ENCODE results near the gene RIN3.
A peak's percentile ranks its signal among the peaks of the same experiment; 100 is the strongest.

Gene RIN3

DNA sequence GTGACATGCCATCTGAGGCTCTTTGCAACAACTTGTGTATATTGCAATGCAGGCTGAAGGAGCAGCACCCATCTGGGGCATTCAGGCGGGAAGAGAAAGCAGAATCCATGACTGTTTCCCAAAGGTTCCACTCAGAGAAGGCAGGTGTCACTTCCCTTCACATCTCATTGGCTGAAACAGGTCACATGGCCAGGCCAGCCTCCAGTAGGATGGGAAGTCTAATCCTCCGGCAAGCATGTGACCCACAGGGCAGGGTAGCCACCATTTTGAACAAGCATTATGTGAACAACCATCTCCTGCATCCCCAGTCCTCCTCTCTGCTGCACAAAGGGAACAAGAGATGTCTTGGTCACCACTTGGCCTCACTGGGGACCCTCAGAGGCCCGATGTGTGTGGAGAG, 70.6 kb downstream of the RIN3 start:
- H3K4me3 ChIP-seq (ENCODE audit: low read depth, low read length): no peak overlapping the region
- TF ChIP-seq, protein P1, sequence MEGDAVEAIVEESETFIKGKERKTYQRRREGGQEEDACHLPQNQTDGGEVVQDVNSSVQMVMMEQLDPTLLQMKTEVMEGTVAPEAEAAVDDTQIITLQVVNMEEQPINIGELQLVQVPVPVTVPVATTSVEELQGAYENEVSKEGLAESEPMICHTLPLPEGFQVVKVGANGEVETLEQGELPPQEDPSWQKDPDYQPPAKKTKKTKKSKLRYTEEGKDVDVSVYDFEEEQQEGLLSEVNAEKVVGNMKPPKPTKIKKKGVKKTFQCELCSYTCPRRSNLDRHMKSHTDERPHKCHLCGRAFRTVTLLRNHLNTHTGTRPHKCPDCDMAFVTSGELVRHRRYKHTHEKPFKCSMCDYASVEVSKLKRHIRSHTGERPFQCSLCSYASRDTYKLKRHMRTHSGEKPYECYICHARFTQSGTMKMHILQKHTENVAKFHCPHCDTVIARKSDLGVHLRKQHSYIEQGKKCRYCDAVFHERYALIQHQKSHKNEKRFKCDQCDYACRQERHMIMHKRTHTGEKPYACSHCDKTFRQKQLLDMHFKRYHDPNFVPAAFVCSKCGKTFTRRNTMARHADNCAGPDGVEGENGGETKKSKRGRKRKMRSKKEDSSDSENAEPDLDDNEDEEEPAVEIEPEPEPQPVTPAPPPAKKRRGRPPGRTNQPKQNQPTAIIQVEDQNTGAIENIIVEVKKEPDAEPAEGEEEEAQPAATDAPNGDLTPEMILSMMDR (IDR thresholded peaks at IDR 0.05; ENCODE audit: low read depth, low read length, missing control alignments): no peak
- DNase-seq (ENCODE audit: low read depth): no peak

DNA sequence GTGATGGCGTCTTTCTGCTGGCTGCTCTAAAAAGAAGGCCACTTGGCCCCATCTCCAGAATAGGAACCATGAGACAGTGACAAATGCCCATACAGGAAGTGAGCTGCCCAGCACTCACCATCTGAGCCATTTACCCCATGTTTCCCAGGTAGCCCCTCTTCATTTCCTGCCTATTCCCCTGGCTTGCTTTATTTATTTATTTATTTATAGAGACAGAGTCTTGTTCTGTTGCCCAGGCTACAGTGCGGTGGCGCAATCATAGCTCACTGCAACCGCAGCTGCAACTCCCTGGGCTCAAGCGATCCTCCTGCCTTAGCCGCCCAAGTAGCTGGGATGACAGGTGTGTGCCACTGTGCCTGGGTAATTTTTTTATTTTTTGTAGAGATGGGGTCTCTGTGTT, 71.2 kb downstream of the RIN3 start:
- TF ChIP-seq, protein P1 (IDR thresholded peaks at IDR 0.05; ENCODE audit: low read depth, low read length, missing control alignments): no peak
- H3K4me3 ChIP-seq (ENCODE audit: low read depth, low read length): no peak overlapping the region
- no peak for DNase-seq (ENCODE audit: low read depth)

DNA sequence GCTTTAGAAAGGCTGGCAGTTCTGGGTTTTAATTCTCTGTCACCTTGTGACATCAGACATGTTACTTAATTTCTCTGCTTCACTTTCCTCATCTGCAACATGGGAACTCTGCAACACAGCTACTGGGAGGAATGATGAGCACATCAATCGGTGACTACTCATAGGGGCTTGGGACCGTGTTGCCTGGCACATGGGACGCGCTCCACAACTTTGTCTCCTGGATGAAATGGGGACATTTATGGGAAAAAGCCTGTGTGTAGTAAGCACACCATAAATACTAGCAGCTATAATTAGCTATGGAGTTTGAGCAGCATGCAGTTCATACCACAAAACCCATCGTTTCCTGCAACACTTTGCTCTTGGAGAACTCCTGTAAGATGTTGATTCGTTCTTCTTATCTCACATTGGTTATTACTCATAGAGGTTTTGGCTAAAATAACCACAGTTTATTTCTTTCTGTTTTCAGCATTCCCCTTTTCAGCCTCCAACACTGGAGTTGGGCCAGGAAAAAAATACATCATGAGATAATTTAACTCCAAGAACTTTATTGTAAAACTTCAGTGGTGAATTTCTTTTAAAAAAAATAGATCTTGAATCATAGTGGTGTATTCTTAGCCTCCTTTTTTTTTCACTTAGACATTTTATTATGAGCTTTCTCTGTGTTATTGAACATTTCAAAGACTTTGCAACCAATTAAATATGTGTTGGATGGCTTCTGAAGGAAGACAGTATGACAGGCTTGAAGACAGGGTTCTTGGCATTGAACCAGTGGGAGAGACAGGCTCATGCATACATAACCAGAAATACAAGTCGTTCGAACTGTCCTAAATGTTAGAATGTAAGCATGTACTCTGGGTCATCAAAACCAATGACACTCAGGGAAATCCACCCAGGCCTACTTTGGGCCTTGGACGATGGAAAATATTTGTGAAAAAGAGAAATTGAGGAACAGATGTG, 72.7 kb downstream of the RIN3 start:
- TF ChIP-seq, protein P1 (IDR thresholded peaks at IDR 0.05; ENCODE audit: low read depth, low read length, missing control alignments): no peak
- no peak overlapping the region for H3K4me3 ChIP-seq (ENCODE audit: low read depth, low read length)
- DNase-seq (ENCODE audit: low read depth): peak; percentile 37

DNA sequence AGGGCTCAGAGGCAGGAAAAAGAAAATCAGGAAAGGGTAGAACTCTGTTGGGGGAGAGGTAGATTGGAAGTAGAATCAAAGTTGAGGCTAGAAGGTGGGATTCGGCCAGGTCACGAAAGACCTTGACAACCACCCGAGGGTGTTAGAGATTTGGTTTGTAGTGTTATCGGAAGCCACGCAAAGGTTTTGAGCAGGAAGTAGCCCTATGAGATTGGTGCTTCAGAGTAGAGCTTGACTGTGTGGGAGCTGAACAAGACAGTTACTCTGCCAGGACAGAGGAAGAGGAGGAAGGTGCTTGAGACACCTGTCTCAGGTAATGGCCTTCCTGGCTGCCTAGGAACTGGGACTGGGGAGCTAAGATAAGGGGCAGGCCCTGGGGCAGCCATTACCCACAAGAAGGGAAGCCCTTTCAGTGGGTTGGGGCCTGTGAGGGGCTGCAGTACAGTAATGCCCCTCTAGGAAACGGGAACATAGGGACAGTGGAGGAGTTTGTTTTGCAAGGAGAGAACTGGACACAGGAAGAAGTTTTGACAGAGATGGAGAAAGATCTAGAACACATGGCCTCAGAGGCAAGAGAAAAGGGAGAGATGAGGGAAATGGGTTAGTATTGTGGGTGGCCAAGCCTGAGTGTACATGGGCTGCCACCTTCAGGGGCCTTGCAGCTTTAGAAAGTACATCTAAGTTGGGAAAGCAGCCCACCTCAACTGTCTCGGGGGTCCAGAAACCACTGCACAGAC, 73.5 kb downstream of the RIN3 start:
- no peak overlapping the region for H3K4me3 ChIP-seq (ENCODE audit: low read depth, low read length)
- no peak for DNase-seq (ENCODE audit: low read depth)
- TF ChIP-seq, protein P1 (IDR thresholded peaks at IDR 0.05; ENCODE audit: low read depth, low read length, missing control alignments): no peak

DNA sequence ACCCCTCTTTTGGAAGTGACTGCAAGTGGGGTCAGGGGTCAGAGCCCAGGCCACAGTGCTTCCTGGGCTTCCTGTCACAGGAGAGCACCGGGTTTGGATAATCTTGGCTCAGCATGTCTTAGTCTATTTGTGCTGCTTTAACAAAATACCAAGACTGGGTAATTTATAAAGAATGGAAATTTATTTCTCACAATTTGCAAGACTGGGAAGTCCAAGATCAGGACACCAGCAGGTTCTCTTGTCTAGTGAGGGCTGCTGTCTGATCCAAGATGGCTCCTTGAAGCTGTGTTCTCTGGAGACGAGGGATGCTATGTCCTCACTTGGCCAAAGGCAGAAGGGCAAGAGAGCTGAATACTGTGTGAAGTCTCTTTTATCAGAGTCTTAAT, 74.1 kb downstream of the RIN3 start:
- no peak overlapping the region for H3K4me3 ChIP-seq (ENCODE audit: low read depth, low read length)
- no peak for DNase-seq (ENCODE audit: low read depth)
- TF ChIP-seq, protein P1 (IDR thresholded peaks at IDR 0.05; ENCODE audit: low read depth, low read length, missing control alignments): no peak

DNA sequence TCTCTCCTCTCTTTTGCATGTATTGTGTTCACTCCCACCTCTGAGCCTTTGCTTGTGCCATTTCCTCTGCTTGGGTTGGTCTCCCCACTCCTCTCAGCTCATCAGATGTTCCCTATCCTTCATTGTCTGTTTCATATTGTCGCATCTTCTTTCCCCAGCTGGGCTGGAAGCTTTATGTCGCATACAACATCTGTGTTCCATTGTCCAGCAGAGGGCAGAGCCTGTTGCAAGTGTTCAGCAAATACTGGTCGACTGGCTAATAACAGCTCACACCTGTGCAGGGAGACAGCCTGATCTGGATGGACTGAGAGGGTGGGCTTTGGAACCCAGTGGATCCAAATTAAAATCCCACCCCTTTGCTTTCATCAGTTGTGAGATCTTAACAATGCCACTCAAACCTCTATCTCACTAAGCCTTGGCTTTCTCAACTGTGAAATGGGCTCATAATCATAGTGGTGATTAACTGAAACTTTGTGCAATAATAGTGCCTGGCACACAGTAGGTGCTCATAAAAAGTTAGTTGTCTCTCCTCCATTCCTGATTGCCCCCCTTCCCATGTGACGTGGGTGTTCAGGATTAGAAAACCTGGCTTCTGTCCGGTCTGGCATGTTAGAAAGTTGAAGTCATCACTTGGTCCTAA, 75.8 kb downstream of the RIN3 start:
- peak; percentile 41 for DNase-seq (ENCODE audit: low read depth)
- TF ChIP-seq, protein P1 (IDR thresholded peaks at IDR 0.05; ENCODE audit: low read depth, low read length, missing control alignments): peak; percentile 74
- H3K4me3 ChIP-seq (ENCODE audit: low read depth, low read length): no peak overlapping the region
